GM19043 (cell line): ENCODE measurements around the gene TNK2.

Experiments
- ATAC-seq: cut with Tn5 transposase; IDR thresholded peaks from one replicate; pipeline ENCODE4 v1.9.1; 2021; ENCODE audit warnings: low read depth; ENCODE audit not compliant: unreplicated experiment

The TNK2 gene

GRCh38 chr3:195854628-195855294 is 53.6 kb downstream of the TNK2 start:
- no peak for ATAC-seq

GRCh38 chr3:195853996-195854395 is 54.4 kb downstream of the TNK2 start:
- ATAC-seq: no peak

- no peak for ATAC-seq
Observed at GRCh38 chr3:195853036-195853435, 55.3 kb downstream of the TNK2 start.

GRCh38 chr3:195850857-195851543 is 57.4 kb downstream of the TNK2 start:
- ATAC-seq: peak; percentile 92

GRCh38 chr3:195849322-195850074 is 58.9 kb downstream of the TNK2 start:
- ATAC-seq: no peak

- ATAC-seq: no peak
Observed at GRCh38 chr3:195847055-195847950, 61.0 kb downstream of the TNK2 start.

- no peak for ATAC-seq
Observed at GRCh38 chr3:195845483-195845882, 62.9 kb downstream of the TNK2 start.

GRCh38 chr3:195844671-195845218 is 63.6 kb downstream of the TNK2 start:
- ATAC-seq: no peak

- no peak for ATAC-seq
Observed at GRCh38 chr3:195839260-195840010, 68.9 kb downstream of the TNK2 start.

- no peak for ATAC-seq
Observed at GRCh38 chr3:195838714-195839113, 69.6 kb downstream of the TNK2 start.

GRCh38 chr3:195836476-195837135 is 71.7 kb downstream of the TNK2 start:
- ATAC-seq: no peak

- ATAC-seq: no peak
Observed at GRCh38 chr3:195835791-195836190, 72.6 kb downstream of the TNK2 start.

- ATAC-seq: no peak
Observed at GRCh38 chr3:195834675-195835583, 73.4 kb downstream of the TNK2 start.

- ATAC-seq: no peak
Observed at GRCh38 chr3:195829897-195830254, 78.5 kb downstream of the TNK2 start.

GRCh38 chr3:195828762-195829161 is 79.6 kb downstream of the TNK2 start:
- no peak for ATAC-seq

GRCh38 chr3:195825857-195826804 is 82.2 kb downstream of the TNK2 start:
- no peak for ATAC-seq

GRCh38 chr3:195825191-195825588 is 83.2 kb downstream of the TNK2 start:
- no peak for ATAC-seq
